Spinal cord (tissue), 10 donors: ENCODE data around the gene TMEM185B. TPM values are rescaled to one million over a fixed set of nuclear protein-coding genes. Genes with fewer than 3 reads are reported as not detected.

Experiments used
- DNase-seq, 6 donors: peaks; one replicate each; pipeline versions ENCODE4 v3.0.0 to v3.0.0-alpha.2; 2013 to 2015; ENCODE audit warnings: low spot score in 6 of 6, low read depth in 4 of 6
- H3K27ac ChIP-seq: one replicate; pipeline ENCODE4 v1.5.1; 2013; ENCODE audit warnings: low read depth, low read length, control low read depth
- H3K27me3 ChIP-seq: one replicate; pipeline ENCODE4 v1.6.1; 2013; ENCODE audit warnings: low read length; ENCODE audit not compliant: control insufficient read depth, insufficient read depth
- H3K36me3 ChIP-seq: one replicate; pipeline ENCODE4 v1.6.1; 2013; ENCODE audit warnings: low read length; ENCODE audit not compliant: control insufficient read depth, insufficient read depth
- H3K4me1 ChIP-seq: one replicate; pipeline ENCODE4 v1.6.1; 2013; ENCODE audit warnings: low read length; ENCODE audit not compliant: control insufficient read depth, insufficient read depth
- H3K4me3 ChIP-seq: one replicate; pipeline ENCODE4 v1.5.1; 2013; ENCODE audit warnings: low read depth, low read length, control low read depth
- H3K9me3 ChIP-seq: one replicate; pipeline ENCODE4 v1.6.1; 2013; ENCODE audit warnings: low read length; ENCODE audit not compliant: control insufficient read depth, insufficient read depth
- WGBS: methylation state at CpG from one replicate; pipeline ENCODE4 v1.1.5; 2013; ENCODE audit warnings: missing lambda C conversion rate; ENCODE audit not compliant: insufficient coverage; 5-methylcytosine and 5-hydroxymethylcytosine counted together
- polyA plus RNA-seq, 2 donors: library from polyadenylated mRNA; unstranded; fragments of 120-200 nt; gene quantifications; one replicate each; pipeline ENCODE4 v1.2.1, GENCODE V29; 2013; ENCODE audit not compliant: insufficient read length in 2 of 2
- total RNA-seq, 2 donors: library from RNA; depleted of rRNA in 1 of 2; stranded (reverse); fragments of 120-200 nt in 1 of 2; fragments of >200 nt in 1 of 2; gene quantifications; one replicate each; pipeline versions ENCODE4 v1.2.3 to v1.2.4, GENCODE V29; 2013 to 2014
- donor health status: healthy.

Gene TMEM185B
- total and polyA plus RNA-seq, 4 donors: 15.4 to 20.0 (median 17.7) TPM

DNA sequence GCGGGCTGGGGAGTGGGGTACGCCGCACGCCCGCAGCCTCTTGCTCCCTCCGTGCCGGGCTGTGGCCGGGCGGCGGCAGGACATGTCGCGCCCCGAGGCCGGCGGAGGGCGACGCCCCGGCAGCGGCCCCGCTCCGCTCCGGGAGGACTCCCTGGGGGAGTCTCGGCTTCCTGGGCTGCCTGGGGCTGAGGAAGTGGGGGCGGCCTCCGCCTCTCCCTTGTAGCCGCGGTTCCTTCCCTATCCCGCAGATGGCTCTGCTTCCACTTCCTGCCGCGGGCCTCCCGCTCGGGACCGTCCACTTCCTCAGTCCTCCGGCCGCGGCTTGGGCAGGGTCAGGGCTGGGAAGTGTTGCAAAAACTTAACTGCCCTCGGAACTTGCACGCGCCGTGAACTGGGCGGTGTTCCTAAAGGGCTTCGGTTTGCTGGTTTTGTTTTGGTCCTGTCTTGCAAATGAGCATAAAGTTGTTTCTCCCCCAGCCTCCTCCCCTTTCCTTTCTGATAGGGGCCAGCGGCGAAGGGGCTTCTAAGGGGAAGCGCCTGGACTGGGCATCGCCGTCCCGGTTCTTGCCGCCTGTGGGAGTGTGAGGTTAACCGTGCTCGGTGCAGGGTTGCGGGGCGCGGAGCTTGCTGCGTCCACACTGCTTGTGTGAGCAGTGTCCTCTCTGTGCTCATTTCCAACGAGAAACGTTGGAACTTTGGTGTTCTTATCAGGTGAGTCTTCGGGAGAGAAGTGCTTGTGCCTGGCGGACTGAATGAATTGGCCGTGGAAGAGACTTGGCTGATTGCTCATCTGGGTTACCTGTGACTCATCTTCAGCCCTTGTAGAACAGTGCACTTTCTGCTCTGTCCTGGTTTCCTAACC, 30.1 kb upstream of the TMEM185B start:
- no peaks in the 10 kb centered on the region for H3K36me3 ChIP-seq
- H3K4me1 ChIP-seq: peaks cover 14% of the 10 kb centered on the region
- 0% methylated on average over 58 of the region's 60 CpGs for WGBS
- H3K27ac ChIP-seq: peak overlapping the region; percentile 86
- DNase-seq: peak; percentile 31 to 88 (median 50)
- peak overlapping the region; percentile 87 for H3K4me3 ChIP-seq
- no peaks in the 10 kb centered on the region for H3K9me3 ChIP-seq
- H3K27me3 ChIP-seq: peaks cover 4% of the 10 kb centered on the region

GRCh38 chr2:120252225-120253020, 29.2 kb upstream of the TMEM185B start, which contains the start of gene RALB:
TSS of gene RALB (plus strand) at chr2:120252852. CDS start at chr2:120278665, 25,813 bp downstream.
- WGBS: under 1% methylated on average over 71 of the region's 71 CpGs
- peak within 1 kb of the TSS; percentile 87 for H3K4me3 ChIP-seq
- DNase-seq: peak; percentile 97 to 100 (median 98)
- no peaks in the 10 kb centered on the region for H3K36me3 ChIP-seq
- H3K4me1 ChIP-seq: peaks cover 17% of the 10 kb centered on the region
- peak within 1 kb of the TSS; percentile 86 for H3K27ac ChIP-seq
- H3K27me3 ChIP-seq: peaks cover 4% of the 10 kb centered on the region
- H3K9me3 ChIP-seq: no peaks in the 10 kb centered on the region

GRCh38 chr2:120251880-120252224, 28.7 kb upstream of the TMEM185B start:
- no peaks in the 10 kb centered on the region for H3K9me3 ChIP-seq
- H3K36me3 ChIP-seq: no peaks in the 10 kb centered on the region
- peaks cover 17% of the 10 kb centered on the region for H3K4me1 ChIP-seq
- WGBS: 7% methylated on average over 5 of the region's 6 CpGs
- peaks cover 4% of the 10 kb centered on the region for H3K27me3 ChIP-seq
- H3K27ac ChIP-seq: no peak overlapping the region
- peak overlapping the region; percentile 87 for H3K4me3 ChIP-seq
- DNase-seq: no peak

DNA sequence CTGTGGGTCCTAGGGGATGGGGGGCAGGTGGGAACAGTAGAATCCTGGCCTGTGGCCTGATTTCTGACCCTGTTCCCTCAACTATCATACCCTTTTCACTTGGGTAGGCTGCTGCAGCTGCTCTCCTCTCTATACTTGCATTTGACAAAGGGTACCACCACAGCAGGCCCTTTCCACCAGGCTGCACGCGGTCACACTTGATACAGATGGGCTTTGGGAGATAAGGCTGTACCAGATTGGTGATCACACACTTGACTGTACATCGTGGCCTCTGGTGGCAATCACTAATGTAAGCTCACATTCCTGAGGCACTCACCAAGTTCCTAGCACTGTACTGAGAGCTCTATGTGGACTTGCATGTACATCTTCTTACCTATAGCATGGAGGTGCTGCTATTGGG, 27.9 kb upstream of the TMEM185B start:
- H3K9me3 ChIP-seq: no peaks in the 10 kb centered on the region
- H3K27me3 ChIP-seq: peaks cover 4% of the 10 kb centered on the region
- peaks cover 20% of the 10 kb centered on the region for H3K4me1 ChIP-seq
- DNase-seq: no peak
- H3K36me3 ChIP-seq: no peaks in the 10 kb centered on the region
- H3K4me3 ChIP-seq: no peak overlapping the region
- 50% methylated on average over 1 of the region's 3 CpGs for WGBS
- H3K27ac ChIP-seq: no peak overlapping the region

DNA sequence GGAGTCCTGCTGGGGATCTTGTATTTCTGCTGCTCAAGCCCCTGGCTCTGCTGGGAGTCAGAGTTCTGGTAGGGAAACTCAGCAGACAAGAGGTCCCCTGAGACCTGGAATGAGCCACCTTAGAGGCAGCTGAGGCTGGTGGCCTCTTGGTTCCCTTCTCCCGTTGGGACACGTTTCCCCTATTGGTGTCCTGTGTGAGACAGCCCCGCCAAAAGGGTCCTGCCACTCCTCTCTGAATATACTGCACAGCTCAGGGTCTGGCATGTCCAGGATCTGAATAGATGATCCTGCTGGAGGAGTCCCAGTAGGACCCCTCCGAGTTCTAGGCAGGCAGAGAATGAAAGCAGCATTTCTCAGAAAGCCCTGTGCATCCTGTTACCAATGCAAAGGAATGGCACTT, 27.4 kb upstream of the TMEM185B start:
- peaks cover 4% of the 10 kb centered on the region for H3K27me3 ChIP-seq
- DNase-seq: no peak
- H3K4me1 ChIP-seq: peaks cover 22% of the 10 kb centered on the region
- H3K27ac ChIP-seq: no peak overlapping the region
- H3K4me3 ChIP-seq: no peak overlapping the region
- WGBS: 90% methylated on average over 4 of the region's 4 CpGs
- H3K36me3 ChIP-seq: no peaks in the 10 kb centered on the region
- no peaks in the 10 kb centered on the region for H3K9me3 ChIP-seq

- 68% methylated on average over 6 of the region's 6 CpGs for WGBS
- Histone ChIP-seq H3K4me1 (peaks cover 22% of the 10 kb centered on the region), H3K27me3 (peaks cover 4% of the 10 kb centered on the region), H3K36me3 (no peaks in the 10 kb centered on the region), H3K9me3 (no peaks in the 10 kb centered on the region), H3K4me3 (no peak overlapping the region), H3K27ac (no peak overlapping the region)
- DNase-seq: no peak
Measured at GRCh38 chr2:120247851-120248250, 24.7 kb upstream of the TMEM185B start.

- Histone ChIP-seq H3K36me3 (no peaks in the 10 kb centered on the region), H3K27me3 (peaks cover 4% of the 10 kb centered on the region), H3K4me1 (peaks cover 17% of the 10 kb centered on the region), H3K9me3 (no peaks in the 10 kb centered on the region), H3K4me3 (no peak overlapping the region), H3K27ac (no peak overlapping the region)
- peak in 1 of 6 donors; percentile 52 for DNase-seq
- 69% methylated on average over 19 of the region's 20 CpGs for WGBS
Measured at GRCh38 chr2:120246546-120247300, 23.5 kb upstream of the TMEM185B start.

DNA sequence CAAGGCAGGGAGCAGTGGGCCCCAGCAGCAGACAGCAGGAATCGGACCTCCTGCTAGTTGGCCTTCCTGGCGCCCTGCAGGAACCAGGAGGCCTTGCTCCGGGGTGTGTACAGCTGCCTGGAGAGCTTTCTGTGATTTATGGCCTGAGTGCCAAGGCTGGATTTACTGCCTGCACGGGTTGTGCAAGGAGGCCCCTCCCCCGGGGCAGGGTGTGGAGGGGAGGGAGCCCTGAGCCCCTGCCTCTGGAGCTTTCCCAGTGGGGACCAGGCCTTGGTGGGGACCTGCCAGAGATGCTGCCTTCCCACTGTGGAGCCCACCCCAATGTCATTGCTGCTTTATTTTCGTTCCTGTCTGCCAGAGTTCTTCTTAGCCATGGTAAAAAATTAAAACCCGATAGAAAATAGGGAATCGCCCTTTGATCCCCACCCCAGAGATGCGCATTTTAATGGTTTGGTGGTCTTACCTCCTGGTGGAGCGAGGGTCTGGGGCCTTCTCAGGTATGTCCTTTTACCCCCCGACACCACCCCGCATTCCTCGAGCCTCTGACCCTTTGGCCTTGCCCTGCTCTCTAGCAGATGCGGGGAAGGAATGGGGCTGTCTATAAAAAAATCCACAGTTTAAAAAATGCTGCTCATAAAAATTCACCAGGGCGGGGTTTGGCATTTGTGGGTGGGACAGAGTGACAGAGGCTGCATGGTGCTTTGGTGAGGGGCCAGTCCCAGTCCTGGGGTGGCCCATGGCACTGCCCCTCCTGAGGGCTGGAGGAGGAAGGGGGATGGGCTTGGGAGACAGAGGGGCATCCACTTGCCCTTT, 22.5 kb upstream of the TMEM185B start:
- WGBS: 33% methylated on average over 5 of the region's 15 CpGs
- Histone ChIP-seq H3K4me3 (no peak overlapping the region), H3K4me1 (peaks cover 20% of the 10 kb centered on the region), H3K27ac (no peak overlapping the region), H3K9me3 (no peaks in the 10 kb centered on the region), H3K27me3 (peaks cover 1% of the 10 kb centered on the region), H3K36me3 (no peaks in the 10 kb centered on the region)
- DNase-seq: no peak
